Activated CD4-positive, CD25-positive, alpha-beta regulatory T cell (primary cell): Measurements from ENCODE around the gene IPO13.

Experiments
- DNase-seq, 4 experiments: peaks; one replicate each; lab custom pipeline; 2025; lab: John Stamatoyannopoulos, UW

Gene IPO13

DNA sequence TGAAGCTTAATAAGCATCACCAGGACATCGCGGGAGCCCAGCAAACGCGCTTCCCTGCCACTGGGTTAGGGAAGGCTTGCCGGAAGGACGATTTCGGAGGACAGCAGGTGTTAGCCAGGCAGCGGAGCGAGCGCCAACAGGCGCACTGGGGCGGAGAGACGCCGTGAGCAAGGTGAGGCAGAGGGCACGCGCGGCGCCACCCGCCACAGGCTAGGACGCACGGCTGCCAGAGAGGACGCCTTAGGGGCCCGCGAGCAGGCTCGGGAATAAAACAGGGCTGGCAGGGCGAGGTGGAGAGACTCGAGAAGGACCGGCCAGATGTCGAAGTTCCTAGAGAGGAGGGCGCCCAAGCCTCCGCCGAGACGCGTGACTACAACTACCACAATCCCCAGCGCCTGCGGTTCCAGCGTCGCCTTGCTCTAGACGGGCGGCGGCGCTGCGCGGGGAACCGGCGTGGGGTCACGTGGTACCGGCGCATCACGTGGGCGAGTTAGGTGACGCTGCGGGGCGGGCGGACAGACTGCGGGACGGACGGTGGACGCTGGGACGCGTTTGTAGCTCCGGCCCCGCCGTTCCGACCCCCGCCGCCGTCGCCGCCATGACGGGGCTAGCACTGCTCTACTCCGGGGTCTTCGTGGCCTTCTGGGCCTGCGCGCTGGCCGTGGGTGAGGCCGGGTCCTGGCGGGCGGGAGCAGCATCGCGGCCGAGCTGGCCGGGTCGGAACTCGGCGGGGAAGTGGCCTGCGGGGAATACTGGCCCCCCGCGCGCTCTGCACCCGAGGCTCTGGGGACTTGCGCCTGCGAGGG lies 27.9 kb downstream of the IPO13 start, which contains the start of gene ATP6V0B:
ATP6V0B (plus strand) TSS at position 518 of the 806 bp plus-strand sequence; CDS start at position 599, 81 bp downstream.
- DNase-seq, result peak; percentile 87 to 92 (median 89)

- DNase-seq, result no peak
Observed at GRCh38 chr1:43975249-43975961, 28.7 kb downstream of the IPO13 start.

DNA sequence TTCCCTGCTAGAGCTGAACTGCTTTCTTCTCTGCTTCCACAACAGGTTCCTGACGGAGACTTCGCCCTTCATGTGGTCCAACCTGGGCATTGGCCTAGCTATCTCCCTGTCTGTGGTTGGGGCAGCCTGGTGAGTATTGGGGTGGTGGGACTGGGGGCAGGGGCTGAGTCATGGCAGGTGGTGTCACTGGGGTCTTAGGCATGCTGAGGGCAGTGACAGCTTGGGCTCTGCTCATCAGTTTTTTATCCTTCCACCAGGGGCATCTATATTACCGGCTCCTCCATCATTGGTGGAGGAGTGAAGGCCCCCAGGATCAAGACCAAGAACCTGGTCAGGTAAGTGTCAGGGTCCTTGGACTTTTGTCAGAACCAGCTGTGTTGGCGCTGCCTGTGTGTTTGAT lies 29.3 kb downstream of the IPO13 start:
- DNase-seq, result no peak

GRCh38 chr1:43976890-43977289 lies 30.1 kb downstream of the IPO13 start:
- no peak for DNase-seq

DNA sequence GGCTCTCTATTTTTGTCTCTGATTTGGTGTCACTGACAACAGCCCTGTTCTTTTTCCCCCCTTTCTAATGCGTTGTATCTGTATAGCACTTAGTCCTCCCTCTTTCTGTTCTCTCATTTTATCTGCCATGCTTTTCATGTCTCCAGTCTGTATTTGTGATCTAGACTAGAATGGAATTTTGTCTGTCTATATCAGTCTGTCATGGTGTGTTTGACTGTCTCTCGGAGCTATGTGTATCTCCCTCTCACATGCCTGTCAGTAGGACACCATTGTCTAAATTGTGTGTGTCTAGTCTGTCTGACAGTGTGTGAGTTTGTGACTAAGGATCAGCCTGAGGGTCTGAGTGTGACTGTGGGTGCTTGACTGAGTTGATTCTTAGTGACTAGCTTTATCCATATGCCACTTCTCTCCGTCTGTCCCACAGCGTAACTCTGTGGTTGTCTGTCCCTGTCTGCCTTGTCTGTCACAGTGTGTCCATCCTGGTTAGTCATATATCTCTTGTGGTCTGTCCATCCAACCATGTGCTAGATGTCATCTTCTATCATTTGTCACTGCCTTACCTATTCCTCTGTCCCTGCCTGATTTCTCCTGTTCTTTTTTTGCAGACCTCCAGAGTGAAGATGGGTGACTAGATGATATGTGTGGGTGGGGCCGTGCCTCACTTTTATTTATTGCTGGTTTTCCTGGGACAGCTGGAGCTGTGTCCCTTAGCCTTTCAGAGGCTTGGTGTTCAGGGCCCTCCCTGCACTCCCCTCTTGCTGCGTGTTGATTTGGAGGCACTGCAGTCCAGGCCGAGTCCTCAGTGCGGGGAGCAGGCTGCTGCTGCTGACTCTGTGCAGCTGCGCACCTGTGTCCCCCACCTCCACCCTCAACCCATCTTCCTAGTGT lies 30.9 kb downstream of the IPO13 start:
- DNase-seq, result no peak

GRCh38 chr1:43978264-43978550 lies 31.5 kb downstream of the IPO13 start:
- no peak for DNase-seq

- DNase-seq, result no peak
Observed at GRCh38 chr1:43978551-43979260, 32.0 kb downstream of the IPO13 start, which contains the start of gene B4GALT2. Gene B4GALT2 (plus strand): TSS chr1:43979210. CDS start chr1:43981161, 1,951 bp downstream.

GRCh38 chr1:43979261-43979527 lies 32.4 kb downstream of the IPO13 start:
- no peak for DNase-seq

- no peak for DNase-seq
Observed at GRCh38 chr1:43979528-43980254, 32.9 kb downstream of the IPO13 start.

DNA sequence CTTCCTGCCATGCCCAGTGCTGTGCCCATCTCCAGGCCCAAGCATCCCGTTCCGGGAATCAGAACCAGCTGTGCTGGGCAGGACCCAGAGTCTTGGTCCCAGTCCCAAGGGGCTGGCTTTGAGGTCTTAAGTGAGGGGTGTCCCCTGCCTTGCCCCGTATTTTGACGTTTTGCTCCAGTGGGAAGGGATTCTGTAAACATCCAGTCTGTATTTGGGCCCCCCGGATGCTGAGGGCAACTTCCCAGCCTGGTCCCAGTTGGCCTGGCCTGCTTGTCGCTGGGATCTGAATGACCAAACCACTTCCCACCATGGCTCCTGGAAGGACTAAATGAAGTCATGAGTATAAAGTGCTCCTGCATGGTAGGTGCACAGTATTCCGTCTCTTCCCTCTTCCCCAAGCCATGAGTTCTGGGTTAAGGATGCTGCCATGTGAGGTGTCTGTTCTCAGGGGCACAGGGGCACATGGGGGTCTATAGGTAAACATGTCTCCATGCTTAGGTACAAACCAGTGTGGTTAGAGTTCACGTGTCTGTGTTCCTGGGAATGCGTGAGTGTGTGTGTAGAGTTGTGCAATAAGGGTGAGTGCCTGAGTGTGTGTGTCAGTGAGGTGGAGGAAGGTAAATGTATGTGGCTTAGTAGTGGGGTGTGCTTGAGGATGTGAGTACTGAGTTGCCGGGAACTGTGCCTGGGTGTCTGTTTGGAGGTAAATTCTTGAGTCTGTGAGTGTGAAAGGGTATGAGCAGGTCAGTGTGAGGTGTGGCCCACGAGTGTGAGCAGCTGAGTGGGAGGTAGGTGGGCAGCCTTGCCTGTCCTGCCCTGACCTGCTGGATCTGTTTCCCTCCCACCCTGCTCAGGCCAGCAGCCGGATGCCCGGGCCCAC lies 33.7 kb downstream of the IPO13 start:
- DNase-seq, result no peak

DNA sequence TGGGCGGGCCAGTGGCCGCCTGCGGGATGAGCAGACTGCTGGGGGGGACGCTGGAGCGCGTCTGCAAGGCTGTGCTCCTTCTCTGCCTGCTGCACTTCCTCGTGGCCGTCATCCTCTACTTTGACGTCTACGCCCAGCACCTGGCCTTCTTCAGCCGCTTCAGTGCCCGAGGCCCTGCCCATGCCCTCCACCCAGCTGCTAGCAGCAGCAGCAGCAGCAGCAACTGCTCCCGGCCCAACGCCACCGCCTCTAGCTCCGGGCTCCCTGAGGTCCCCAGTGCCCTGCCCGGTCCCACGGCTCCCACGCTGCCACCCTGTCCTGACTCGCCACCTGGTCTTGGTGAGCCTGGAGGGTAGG lies 34.4 kb downstream of the IPO13 start:
- DNase-seq, result no peak

DNA sequence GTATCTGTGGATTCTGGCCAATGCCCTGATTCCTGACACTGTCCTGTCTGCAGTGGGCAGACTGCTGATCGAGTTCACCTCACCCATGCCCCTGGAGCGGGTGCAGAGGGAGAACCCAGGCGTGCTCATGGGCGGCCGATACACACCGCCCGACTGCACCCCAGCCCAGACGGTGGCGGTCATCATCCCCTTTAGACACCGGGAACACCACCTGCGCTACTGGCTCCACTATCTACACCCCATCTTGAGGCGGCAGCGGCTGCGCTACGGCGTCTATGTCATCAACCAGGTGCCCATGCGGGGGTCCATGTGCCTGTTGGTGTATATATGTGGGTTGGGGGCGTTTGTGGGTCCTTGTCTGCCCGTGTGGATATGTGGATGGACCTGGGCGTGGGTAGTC lies 34.9 kb downstream of the IPO13 start:
- DNase-seq, result no peak

GRCh38 chr1:43982241-43982640 lies 35.5 kb downstream of the IPO13 start:
- no peak for DNase-seq

DNA sequence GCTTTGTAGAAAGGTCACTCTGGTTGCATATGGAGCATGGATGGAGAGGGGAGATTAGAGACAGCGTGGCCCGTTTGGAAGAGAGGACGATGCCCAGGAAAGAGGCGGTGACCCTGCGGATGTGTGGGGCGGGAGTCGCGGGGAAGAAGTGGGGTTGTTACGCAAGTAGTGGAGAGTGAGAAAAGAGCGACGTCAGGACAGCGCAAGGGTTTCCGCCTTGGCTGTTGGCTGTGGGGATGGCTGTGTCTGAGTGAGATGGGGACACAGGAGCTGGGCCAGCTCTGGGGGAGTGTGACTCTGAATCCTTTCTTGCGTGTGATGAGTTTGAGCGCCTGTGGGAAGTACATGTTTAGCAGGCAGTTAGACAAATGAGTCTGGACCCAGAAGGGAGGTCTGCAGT lies 36.1 kb downstream of the IPO13 start:
- DNase-seq, result no peak

- DNase-seq, result no peak
Observed at GRCh38 chr1:43983253-43983899, 36.6 kb downstream of the IPO13 start.

GRCh38 chr1:43984855-43985254 lies 38.1 kb downstream of the IPO13 start:
- DNase-seq, result no peak

- DNase-seq, result no peak
Observed at GRCh38 chr1:43985984-43986595, 39.3 kb downstream of the IPO13 start.

GRCh38 chr1:43986712-43987111 lies 40.0 kb downstream of the IPO13 start:
- DNase-seq, result no peak

DNA sequence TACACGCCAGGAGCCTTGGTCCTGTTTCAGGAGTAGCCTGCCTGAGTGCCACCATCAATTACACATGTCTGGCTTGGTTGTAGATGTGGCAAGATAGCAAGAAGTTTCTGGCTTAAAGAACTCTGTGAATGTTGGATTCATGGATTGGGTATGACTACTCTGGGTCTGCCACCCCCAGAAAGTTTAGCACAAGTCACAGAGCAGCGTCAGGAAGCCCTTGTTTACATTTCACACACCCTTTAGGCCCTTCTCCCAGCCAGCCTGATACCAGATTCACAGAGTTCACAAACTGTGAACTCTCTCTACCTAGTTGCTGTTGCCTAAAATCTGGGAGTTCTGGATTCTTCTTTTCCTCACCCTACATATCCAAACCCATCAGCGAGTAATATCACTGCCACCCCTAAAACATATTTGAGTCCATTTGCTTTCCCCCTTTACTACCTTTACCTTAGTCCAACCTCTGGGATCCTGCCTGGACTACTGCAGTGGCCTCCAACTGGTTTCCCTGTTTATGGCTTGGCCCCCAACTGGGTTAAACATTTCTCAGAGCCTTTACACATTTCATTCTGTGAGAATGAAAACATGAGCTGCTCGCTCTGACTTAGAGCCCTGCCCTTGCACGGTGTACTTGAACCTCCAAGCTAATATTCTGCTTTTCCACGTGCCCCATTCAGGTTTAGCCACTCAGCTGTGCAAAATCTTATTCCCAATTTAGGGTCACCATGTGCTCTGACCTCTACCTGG lies 40.6 kb downstream of the IPO13 start:
- no peak for DNase-seq
